Measurements from ENCODE around the gene GDPD5.

Gene GDPD5

DNA sequence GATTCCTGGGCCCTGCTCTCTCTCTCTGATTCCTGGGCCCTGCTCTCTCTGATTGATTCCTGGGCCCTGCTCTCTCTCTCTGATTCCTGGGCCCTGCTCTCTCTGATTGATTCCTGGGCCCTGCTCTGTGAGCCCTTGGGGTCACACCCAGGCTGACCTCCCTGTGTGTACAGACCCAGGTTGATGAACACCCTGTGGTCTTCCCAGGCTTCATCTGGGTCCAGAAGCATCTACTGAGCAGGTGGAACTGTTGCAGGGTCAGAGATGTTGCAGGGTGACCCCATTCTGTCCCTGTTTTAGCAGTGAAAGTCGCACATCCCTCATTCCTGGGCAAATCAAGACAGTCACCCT, 16.3 kb upstream of the GDPD5 start:
- Histone ChIP-seq H3K9me3 (ENCODE audit: control insufficient read depth in 2 of 2, low read length in 2 of 2) (no peaks in the 10 kb centered on the region), H3K36me3 (ENCODE audit: control insufficient read depth in 2 of 2, insufficient read depth in 2 of 2, low read length in 2 of 2) (no peaks in the 10 kb centered on the region), H3K27me3 (ENCODE audit: control insufficient read depth in 1 of 2, insufficient read depth in 2 of 2, low read length in 2 of 2) (no peaks in the 10 kb centered on the region), H3K9ac (ENCODE audit: low read length in 2 of 2) (no peak overlapping the region), H3K27ac (ENCODE audit: low read length) (no peak overlapping the region), H3K4me3 (ENCODE audit: low read length in 2 of 2) (no peak overlapping the region), H3K4me1 (ENCODE audit: control insufficient read depth, insufficient read depth, low read length) (peaks cover 2% of the 10 kb centered on the region)

- no peak overlapping the region for H3K27ac ChIP-seq (ENCODE audit: low read length)
- no peaks in the 10 kb centered on the region for H3K36me3 ChIP-seq (ENCODE audit: control insufficient read depth in 2 of 2, insufficient read depth in 2 of 2, low read length in 2 of 2)
- no peaks in the 10 kb centered on the region for H3K9me3 ChIP-seq (ENCODE audit: control insufficient read depth in 2 of 2, low read length in 2 of 2)
- peaks cover 2% of the 10 kb centered on the region for H3K4me1 ChIP-seq (ENCODE audit: control insufficient read depth, insufficient read depth, low read length)
- no peak overlapping the region for H3K4me3 ChIP-seq (ENCODE audit: low read length in 2 of 2)
- H3K9ac ChIP-seq (ENCODE audit: low read length in 2 of 2): no peak overlapping the region
- H3K27me3 ChIP-seq (ENCODE audit: control insufficient read depth in 1 of 2, insufficient read depth in 2 of 2, low read length in 2 of 2): peaks cover 0 to 2% of the 10 kb centered on the region in 2 donors
Observed at GRCh38 chr11:75541193-75542087, 15.7 kb upstream of the GDPD5 start.

GRCh38 chr11:75539459-75540334, 14.0 kb upstream of the GDPD5 start:
- no peaks in the 10 kb centered on the region for H3K9me3 ChIP-seq (ENCODE audit: control insufficient read depth in 2 of 2, low read length in 2 of 2)
- no peak overlapping the region for H3K27ac ChIP-seq (ENCODE audit: low read length)
- H3K36me3 ChIP-seq (ENCODE audit: control insufficient read depth in 2 of 2, insufficient read depth in 2 of 2, low read length in 2 of 2): no peaks in the 10 kb centered on the region
- H3K4me1 ChIP-seq (ENCODE audit: control insufficient read depth, insufficient read depth, low read length): peaks cover 2% of the 10 kb centered on the region
- H3K27me3 ChIP-seq (ENCODE audit: control insufficient read depth in 1 of 2, insufficient read depth in 2 of 2, low read length in 2 of 2): peaks cover 0 to 3% of the 10 kb centered on the region in 2 donors
- no peak overlapping the region for H3K9ac ChIP-seq (ENCODE audit: low read length in 2 of 2)
- no peak overlapping the region for H3K4me3 ChIP-seq (ENCODE audit: low read length in 2 of 2)

GRCh38 chr11:75538150-75538942, 12.6 kb upstream of the GDPD5 start:
- no peak overlapping the region for H3K4me3 ChIP-seq (ENCODE audit: low read length in 2 of 2)
- H3K9ac ChIP-seq (ENCODE audit: low read length in 2 of 2): no peak overlapping the region
- H3K36me3 ChIP-seq (ENCODE audit: control insufficient read depth in 2 of 2, insufficient read depth in 2 of 2, low read length in 2 of 2): no peaks in the 10 kb centered on the region
- H3K9me3 ChIP-seq (ENCODE audit: control insufficient read depth in 2 of 2, low read length in 2 of 2): no peaks in the 10 kb centered on the region
- H3K27me3 ChIP-seq (ENCODE audit: control insufficient read depth in 1 of 2, insufficient read depth in 2 of 2, low read length in 2 of 2): peaks cover 0 to 3% of the 10 kb centered on the region in 2 donors
- no peak overlapping the region for H3K27ac ChIP-seq (ENCODE audit: low read length)
- H3K4me1 ChIP-seq (ENCODE audit: control insufficient read depth, insufficient read depth, low read length): peaks cover 2% of the 10 kb centered on the region

GRCh38 chr11:75537740-75538139, 12.0 kb upstream of the GDPD5 start:
- no peak overlapping the region for H3K9ac ChIP-seq (ENCODE audit: low read length in 2 of 2)
- peaks cover 2% of the 10 kb centered on the region for H3K4me1 ChIP-seq (ENCODE audit: control insufficient read depth, insufficient read depth, low read length)
- H3K27me3 ChIP-seq (ENCODE audit: control insufficient read depth in 1 of 2, insufficient read depth in 2 of 2, low read length in 2 of 2): peaks cover 0 to 3% of the 10 kb centered on the region in 2 donors
- no peaks in the 10 kb centered on the region for H3K9me3 ChIP-seq (ENCODE audit: control insufficient read depth in 2 of 2, low read length in 2 of 2)
- H3K36me3 ChIP-seq (ENCODE audit: control insufficient read depth in 2 of 2, insufficient read depth in 2 of 2, low read length in 2 of 2): no peaks in the 10 kb centered on the region
- H3K4me3 ChIP-seq (ENCODE audit: low read length in 2 of 2): no peak overlapping the region
- H3K27ac ChIP-seq (ENCODE audit: low read length): no peak overlapping the region

DNA sequence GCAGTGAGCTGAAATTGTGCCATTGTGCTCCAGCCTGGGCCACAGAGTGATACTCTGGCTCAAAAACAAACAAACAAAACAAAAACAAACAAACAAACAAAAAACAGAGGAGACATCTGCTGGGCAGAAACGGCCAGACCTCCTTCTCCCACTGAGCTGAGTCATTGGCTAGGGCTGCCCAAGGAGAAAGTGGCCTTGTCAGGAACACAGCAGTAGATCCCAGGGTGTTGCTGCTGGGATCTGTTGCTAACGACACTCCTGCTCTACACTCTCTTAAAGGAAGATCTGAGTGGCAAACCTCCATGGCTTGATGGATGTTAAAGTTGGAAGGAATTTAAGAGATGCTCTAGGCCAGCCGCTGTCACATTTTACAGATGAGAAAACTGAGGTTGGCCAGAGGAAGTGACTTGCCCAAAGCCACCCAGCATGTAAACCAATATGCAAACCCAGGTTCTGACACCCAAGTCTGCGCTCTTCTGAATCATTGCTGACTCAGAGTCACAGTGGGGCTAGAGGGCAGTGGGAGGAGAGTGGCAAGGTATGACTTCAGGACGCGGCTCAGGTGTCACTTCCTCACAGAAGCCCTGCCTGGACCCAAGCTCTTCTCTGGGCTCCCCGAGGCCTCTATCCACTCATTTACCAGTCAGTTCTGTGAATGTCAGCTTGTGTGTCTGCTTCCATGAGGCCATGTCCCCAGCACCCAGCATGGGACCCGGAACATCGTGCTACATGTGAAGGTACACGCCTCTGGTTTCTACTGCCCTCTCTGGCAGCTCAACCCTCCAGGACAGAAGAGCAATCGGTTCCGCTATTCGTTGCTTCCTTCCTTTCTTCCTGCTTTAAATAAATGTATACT, 11.3 kb upstream of the GDPD5 start:
- Histone ChIP-seq H3K4me1 (ENCODE audit: control insufficient read depth, insufficient read depth, low read length) (peaks cover 2% of the 10 kb centered on the region), H3K4me3 (ENCODE audit: low read length in 2 of 2) (no peak overlapping the region), H3K9me3 (ENCODE audit: control insufficient read depth in 2 of 2, low read length in 2 of 2) (no peaks in the 10 kb centered on the region), H3K9ac (ENCODE audit: low read length in 2 of 2) (no peak overlapping the region), H3K27ac (ENCODE audit: low read length) (no peak overlapping the region), H3K36me3 (ENCODE audit: control insufficient read depth in 2 of 2, insufficient read depth in 2 of 2, low read length in 2 of 2) (no peaks in the 10 kb centered on the region), H3K27me3 (ENCODE audit: control insufficient read depth in 1 of 2, insufficient read depth in 2 of 2, low read length in 2 of 2) (peaks cover 0 to 3% of the 10 kb centered on the region in 2 donors)

DNA sequence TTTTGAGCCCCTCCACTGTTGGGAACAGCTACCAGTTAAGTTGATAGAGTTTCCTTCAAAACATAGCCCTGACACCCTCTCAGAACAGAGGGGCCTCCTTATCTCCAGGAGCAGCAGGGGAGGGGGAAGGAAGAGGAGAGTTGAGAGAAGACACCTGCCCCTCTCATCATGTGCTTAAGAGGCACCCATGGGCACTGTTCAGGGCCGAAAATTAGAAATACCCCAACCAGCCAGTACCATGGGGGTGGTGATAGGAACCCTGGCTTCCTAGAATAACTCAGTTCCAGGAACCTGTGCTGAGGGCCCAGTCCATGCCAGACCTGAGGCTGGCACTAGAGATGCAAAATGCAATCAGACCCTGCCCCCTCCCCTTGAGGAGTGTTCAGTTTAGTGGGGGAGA, 9.3 kb upstream of the GDPD5 start:
- H3K27ac ChIP-seq (ENCODE audit: low read length): no peak overlapping the region
- no peak overlapping the region for H3K9ac ChIP-seq (ENCODE audit: low read length in 2 of 2)
- no peaks in the 10 kb centered on the region for H3K36me3 ChIP-seq (ENCODE audit: control insufficient read depth in 2 of 2, insufficient read depth in 2 of 2, low read length in 2 of 2)
- H3K9me3 ChIP-seq (ENCODE audit: control insufficient read depth in 2 of 2, low read length in 2 of 2): no peaks in the 10 kb centered on the region
- H3K4me3 ChIP-seq (ENCODE audit: low read length in 2 of 2): no peak overlapping the region
- peaks cover 2% of the 10 kb centered on the region for H3K4me1 ChIP-seq (ENCODE audit: control insufficient read depth, insufficient read depth, low read length)
- H3K27me3 ChIP-seq (ENCODE audit: control insufficient read depth in 1 of 2, insufficient read depth in 2 of 2, low read length in 2 of 2): peaks cover 0 to 3% of the 10 kb centered on the region in 2 donors

GRCh38 chr11:75534259-75535069, 8.7 kb upstream of the GDPD5 start:
- H3K9me3 ChIP-seq (ENCODE audit: control insufficient read depth in 2 of 2, low read length in 2 of 2): no peaks in the 10 kb centered on the region
- H3K4me1 ChIP-seq (ENCODE audit: control insufficient read depth, insufficient read depth, low read length): no peaks in the 10 kb centered on the region
- no peak overlapping the region for H3K27ac ChIP-seq (ENCODE audit: low read length)
- H3K4me3 ChIP-seq (ENCODE audit: low read length in 2 of 2): no peak overlapping the region
- no peaks in the 10 kb centered on the region for H3K36me3 ChIP-seq (ENCODE audit: control insufficient read depth in 2 of 2, insufficient read depth in 2 of 2, low read length in 2 of 2)
- no peak overlapping the region for H3K9ac ChIP-seq (ENCODE audit: low read length in 2 of 2)
- H3K27me3 ChIP-seq (ENCODE audit: control insufficient read depth in 1 of 2, insufficient read depth in 2 of 2, low read length in 2 of 2): peaks cover 0 to 3% of the 10 kb centered on the region in 2 donors

- H3K27ac ChIP-seq (ENCODE audit: low read length): no peak overlapping the region
- H3K4me3 ChIP-seq (ENCODE audit: low read length in 2 of 2): no peak overlapping the region
- H3K9ac ChIP-seq (ENCODE audit: low read length in 2 of 2): no peak overlapping the region
- H3K4me1 ChIP-seq (ENCODE audit: control insufficient read depth, insufficient read depth, low read length): no peaks in the 10 kb centered on the region
- peaks cover 0 to 3% of the 10 kb centered on the region in 2 donors for H3K27me3 ChIP-seq (ENCODE audit: control insufficient read depth in 1 of 2, insufficient read depth in 2 of 2, low read length in 2 of 2)
- no peaks in the 10 kb centered on the region for H3K9me3 ChIP-seq (ENCODE audit: control insufficient read depth in 2 of 2, low read length in 2 of 2)
- H3K36me3 ChIP-seq (ENCODE audit: control insufficient read depth in 2 of 2, insufficient read depth in 2 of 2, low read length in 2 of 2): no peaks in the 10 kb centered on the region
Observed at GRCh38 chr11:75533896-75534258, 8.1 kb upstream of the GDPD5 start.

Measured in stomach smooth muscle (tissue), 2 donors.